Panc1 (cell line): ENCODE data around the gene GRID2.

ENCODE experiments used
- POLR2AphosphoS5 ChIP-seq: IDR thresholded peaks from 2 replicates; pipeline ENCODE4 v1.6.1; 2012; ENCODE audit warnings: mild to moderate bottlenecking, low read depth, low read length, moderate library complexity
- SIN3A ChIP-seq: IDR thresholded peaks from 2 replicates; pipeline ENCODE4 v1.6.1; 2012; ENCODE audit warnings: low read depth, mild to moderate bottlenecking, low read length, moderate library complexity, borderline replicate concordance; ENCODE audit not compliant: insufficient read depth
- TCF7L2 ChIP-seq: IDR thresholded peaks from 2 replicates; pipeline ENCODE4 v1.6.1; 2011; ENCODE audit warnings: mild to moderate bottlenecking, low read depth, low read length, inconsistent platforms
- TF ChIP-seq, protein P1 (sequence below): fragments of 450-650 bp; IDR thresholded peaks from 2 replicates; pipeline ENCODE4 v1.5.1; 2017; ENCODE audit warnings: mild to moderate bottlenecking

DNA sequence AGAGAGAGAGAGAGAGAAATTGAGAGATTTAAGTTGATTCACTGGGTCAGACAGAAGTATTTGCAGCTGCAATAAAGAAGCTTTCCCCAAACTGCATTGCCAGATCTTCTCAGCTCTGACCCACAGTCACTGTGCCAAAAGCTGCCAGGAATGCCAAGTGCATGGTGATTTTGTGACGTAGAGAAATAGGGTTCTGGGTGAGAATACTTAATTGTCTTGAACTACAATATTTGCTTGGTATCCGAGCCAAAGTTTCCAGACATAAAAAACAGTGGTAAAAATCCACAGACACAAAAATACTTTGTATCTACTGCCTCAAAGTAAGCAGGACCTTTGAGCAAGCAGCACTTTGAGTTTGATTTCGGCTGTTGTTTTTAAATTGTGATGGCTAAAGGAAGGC lies 331.1 kb downstream of the GRID2 start:
- TF ChIP-seq, protein P1, sequence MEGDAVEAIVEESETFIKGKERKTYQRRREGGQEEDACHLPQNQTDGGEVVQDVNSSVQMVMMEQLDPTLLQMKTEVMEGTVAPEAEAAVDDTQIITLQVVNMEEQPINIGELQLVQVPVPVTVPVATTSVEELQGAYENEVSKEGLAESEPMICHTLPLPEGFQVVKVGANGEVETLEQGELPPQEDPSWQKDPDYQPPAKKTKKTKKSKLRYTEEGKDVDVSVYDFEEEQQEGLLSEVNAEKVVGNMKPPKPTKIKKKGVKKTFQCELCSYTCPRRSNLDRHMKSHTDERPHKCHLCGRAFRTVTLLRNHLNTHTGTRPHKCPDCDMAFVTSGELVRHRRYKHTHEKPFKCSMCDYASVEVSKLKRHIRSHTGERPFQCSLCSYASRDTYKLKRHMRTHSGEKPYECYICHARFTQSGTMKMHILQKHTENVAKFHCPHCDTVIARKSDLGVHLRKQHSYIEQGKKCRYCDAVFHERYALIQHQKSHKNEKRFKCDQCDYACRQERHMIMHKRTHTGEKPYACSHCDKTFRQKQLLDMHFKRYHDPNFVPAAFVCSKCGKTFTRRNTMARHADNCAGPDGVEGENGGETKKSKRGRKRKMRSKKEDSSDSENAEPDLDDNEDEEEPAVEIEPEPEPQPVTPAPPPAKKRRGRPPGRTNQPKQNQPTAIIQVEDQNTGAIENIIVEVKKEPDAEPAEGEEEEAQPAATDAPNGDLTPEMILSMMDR: no peak
- TF ChIP-seq SIN3A: no peak
- no peak for TF ChIP-seq TCF7L2
- no peak for TF ChIP-seq POLR2AphosphoS5
